ENCODE data around the gene LRAT.

The LRAT gene

DNA sequence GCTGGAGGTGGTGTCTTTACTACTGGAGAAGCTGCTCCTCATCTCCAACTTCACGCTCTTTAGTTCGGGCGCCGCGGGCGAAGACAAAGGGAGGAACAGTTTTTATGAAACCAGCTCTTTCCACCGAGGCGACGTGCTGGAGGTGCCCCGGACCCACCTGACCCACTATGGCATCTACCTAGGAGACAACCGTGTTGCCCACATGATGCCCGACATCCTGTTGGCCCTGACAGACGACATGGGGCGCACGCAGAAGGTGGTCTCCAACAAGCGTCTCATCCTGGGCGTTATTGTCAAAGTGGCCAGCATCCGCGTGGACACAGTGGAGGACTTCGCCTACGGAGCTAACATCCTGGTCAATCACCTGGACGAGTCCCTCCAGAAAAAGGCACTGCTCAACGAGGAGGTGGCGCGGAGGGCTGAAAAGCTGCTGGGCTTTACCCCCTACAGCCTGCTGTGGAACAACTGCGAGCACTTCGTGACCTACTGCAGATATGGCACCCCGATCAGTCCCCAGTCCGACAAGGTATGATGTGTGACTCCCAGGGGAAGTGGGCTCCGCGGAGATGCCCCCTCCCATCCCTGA is 634 bp downstream of the LRAT start:
- DNase-seq (ENCODE audit: extremely low spot score) = no peak
- TF ChIP-seq, protein P1, sequence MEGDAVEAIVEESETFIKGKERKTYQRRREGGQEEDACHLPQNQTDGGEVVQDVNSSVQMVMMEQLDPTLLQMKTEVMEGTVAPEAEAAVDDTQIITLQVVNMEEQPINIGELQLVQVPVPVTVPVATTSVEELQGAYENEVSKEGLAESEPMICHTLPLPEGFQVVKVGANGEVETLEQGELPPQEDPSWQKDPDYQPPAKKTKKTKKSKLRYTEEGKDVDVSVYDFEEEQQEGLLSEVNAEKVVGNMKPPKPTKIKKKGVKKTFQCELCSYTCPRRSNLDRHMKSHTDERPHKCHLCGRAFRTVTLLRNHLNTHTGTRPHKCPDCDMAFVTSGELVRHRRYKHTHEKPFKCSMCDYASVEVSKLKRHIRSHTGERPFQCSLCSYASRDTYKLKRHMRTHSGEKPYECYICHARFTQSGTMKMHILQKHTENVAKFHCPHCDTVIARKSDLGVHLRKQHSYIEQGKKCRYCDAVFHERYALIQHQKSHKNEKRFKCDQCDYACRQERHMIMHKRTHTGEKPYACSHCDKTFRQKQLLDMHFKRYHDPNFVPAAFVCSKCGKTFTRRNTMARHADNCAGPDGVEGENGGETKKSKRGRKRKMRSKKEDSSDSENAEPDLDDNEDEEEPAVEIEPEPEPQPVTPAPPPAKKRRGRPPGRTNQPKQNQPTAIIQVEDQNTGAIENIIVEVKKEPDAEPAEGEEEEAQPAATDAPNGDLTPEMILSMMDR (IDR thresholded peaks at IDR 0.05; ENCODE audit: control extremely low read depth, extremely low read depth, low read depth, missing control alignments) = no peak
- POLR2A ChIA-PET = no interaction called here
- CTCF ChIA-PET = interaction anchor here (0.8 to 1.0 kb wide), 2 partner anchors 10 to 22 kb away, joined by 3 read pairs; no protein-coding TSS in a partner anchor

DNA sequence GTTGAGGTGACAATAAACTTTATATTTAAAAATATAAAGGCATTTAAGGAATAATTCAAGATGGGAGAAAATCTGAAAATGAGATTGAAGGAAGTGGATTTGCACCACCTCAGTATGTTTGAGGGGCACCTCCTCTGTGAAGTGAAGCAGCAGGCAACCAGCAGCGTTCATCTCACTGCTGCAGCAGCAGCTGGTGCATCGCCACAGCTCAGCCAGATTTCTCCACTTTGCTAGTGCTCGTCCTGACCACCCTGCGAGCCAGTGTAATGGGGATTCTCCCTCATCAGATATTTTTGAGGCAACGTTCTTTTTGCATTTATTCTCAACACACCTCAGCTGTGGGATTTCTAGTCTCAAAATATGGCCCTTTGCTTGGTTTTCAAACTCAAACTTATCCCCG is 13.9 kb downstream of the LRAT start:
- TF ChIP-seq, protein P1 (IDR thresholded peaks at IDR 0.05; ENCODE audit: control extremely low read depth, extremely low read depth, low read depth, missing control alignments) = no peak
- ChIA-PET CTCF (no interaction called here), POLR2A (no interaction called here)
- DNase-seq (ENCODE audit: extremely low spot score) = no peak

DNA sequence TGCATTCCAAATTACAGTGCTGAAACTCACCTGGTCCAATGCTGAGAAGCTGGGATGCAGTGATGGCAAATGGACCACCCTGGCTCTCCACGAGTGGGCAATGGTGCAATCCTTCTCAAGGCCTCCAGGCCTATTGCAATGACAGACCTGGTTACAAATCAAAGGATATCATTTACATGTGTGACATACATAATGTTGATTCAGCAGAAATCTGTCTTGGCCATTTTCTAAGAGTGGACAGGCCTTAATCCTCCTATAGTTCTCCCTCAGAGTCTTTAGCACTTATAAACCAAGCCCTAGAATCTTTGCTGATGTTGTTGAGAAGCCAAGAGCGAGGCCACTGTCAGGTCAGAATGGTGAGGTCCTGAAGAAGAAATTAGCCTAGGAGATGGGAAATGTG is 17.1 kb downstream of the LRAT start:
- no peak for DNase-seq (ENCODE audit: extremely low spot score)
- ChIA-PET POLR2A (no interaction called here), CTCF (no interaction called here)
- TF ChIP-seq, protein P1 (IDR thresholded peaks at IDR 0.05; ENCODE audit: control extremely low read depth, extremely low read depth, low read depth, missing control alignments) = no peak

DNA sequence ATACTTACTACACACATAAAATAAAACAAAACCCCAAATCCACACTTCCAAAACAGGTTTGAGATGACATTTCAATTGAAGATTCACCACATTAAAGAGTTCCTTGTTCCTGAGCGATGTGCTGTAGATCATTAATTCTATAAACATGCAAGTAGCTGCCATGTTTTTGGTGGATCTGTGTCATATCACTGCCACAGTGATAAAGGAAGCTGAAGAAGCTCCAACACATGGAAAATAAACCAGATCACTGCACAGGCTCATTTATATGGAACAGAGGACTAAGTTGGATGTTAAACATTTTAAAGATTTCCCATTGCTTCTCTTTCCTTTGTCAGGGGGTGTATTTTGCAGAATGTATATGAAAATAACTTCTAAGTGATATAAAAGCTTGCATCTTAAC is 34.5 kb downstream of the LRAT start:
- ChIA-PET POLR2A (no interaction called here), CTCF (interaction anchor here (1.3 to 1.6 kb wide), 2 partner anchors 15 to 139 kb away, joined by 3 to 4 read pairs; no protein-coding TSS in a partner anchor)
- no peak for DNase-seq (ENCODE audit: extremely low spot score)
- TF ChIP-seq, protein P1 (IDR thresholded peaks at IDR 0.05; ENCODE audit: control extremely low read depth, extremely low read depth, low read depth, missing control alignments) = no peak

DNA sequence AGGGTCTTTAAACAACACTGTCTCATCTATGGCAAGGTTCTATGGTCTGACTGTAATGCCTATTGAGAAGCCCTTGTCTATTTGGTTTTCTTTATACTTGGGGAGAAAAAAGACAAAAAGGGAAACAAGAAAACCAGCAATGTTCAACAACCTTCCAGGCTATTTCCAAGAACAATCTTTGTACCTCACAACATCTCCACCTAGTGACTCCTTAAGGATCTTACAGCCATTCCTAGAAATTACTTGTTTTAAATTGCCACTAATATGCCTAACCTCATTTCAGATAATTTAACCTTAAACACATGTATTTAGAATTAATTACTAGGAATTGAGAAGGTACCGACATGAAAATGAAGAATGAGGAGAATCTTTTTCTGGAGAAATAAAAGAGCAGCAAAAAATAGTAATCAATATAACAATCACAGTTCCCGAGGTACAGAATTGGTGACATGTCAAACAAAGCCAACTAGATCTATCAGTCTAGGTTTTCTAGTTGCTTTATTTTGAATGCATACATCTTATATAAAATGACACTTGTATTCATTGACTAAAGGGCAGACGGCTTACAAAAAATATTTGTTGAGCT is 35.7 kb downstream of the LRAT start:
- TF ChIP-seq, protein P1 (IDR thresholded peaks at IDR 0.05; ENCODE audit: control extremely low read depth, extremely low read depth, low read depth, missing control alignments) = peak; percentile 18
- peak; percentile 15 for DNase-seq (ENCODE audit: extremely low spot score)
- CTCF ChIA-PET = interaction anchor here (1.3 kb wide), 1 partner anchor 14 kb away, joined by 3 read pairs; no protein-coding TSS in a partner anchor
- POLR2A ChIA-PET = no interaction called here

DNA sequence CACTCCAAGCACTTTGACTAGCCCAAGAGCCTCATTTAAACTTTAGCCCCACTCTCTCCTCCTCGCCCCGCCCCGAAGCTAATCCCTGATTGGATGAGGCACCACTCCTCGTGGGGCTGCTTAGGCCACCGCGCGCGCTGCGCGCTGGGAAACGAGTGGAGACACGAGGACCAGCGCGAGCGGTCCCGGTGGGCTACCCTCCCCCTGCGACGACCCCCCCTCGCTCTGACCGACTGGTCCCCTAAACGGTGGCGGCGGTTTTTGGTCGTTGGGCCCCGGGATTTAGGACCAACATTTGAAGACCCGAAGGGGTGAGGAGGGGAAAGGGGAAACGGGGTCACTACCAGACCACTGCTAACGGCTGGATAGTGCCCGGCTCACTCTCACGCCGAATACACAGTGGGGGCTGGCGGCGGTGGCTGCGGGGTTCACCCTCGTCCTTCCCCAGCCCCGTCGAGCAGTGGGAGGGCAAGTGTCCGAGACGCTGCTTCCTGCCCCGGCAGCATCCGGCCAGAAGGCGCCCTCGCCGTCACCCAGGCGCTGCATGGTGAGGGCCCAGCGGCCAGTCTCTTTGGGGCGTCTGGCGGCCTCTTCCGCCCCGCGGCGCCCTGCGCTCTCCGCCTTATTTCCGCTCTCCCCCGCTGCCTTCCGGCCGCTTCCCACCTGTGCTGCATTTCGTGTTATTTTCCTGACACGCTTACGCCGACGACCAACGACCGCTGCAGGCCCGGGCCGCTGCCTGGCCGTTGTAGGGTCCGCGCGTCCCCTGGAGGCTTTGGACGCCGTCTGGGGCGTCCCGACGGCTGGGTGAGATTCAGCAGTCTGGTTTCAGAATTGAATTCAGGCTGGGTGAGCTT is 37.6 kb downstream of the LRAT start, which contains the start of gene RBM46:
RBM46 (plus strand) TSS at position 147 of the 857 bp plus-strand sequence. CDS start 15,481 bp downstream, outside the sequence.
- CTCF ChIA-PET = interaction anchor here (0.9 kb wide), 1 partner anchor 14 kb away, joined by 3 read pairs; no protein-coding TSS in a partner anchor
- POLR2A ChIA-PET = no interaction called here
- TF ChIP-seq, protein P1 (IDR thresholded peaks at IDR 0.05; ENCODE audit: control extremely low read depth, extremely low read depth, low read depth, missing control alignments) = no peak
- DNase-seq (ENCODE audit: extremely low spot score) = no peak

All from GM10248 (cell line).